B cell (primary cell): Measurements from ENCODE around the gene HYAL1. TPM values are rescaled to one million over a fixed set of nuclear protein-coding genes. Genes with fewer than 3 reads are reported as not detected.

Experiments
- ATAC-seq: fragments of 200-7000 bp; cut with Tn5 transposase; one replicate; pipeline ENCODE4 v1.10.0; 2021; ENCODE audit warnings: low read depth, mild to moderate bottlenecking, moderate number of reproducible peaks, moderate library complexity
- CTCF ChIA-PET: fragments of 350-600 bp; sonication (Branson Sonifier 250); formaldehyde crosslinking; loops from one replicate; lab custom pipeline; 2021; ENCODE audit warnings: antibody characterized with exemption, inconsistent platforms; lab: Charles Lee
- POLR2A ChIA-PET: fragments of 350-600 bp; sonication (Branson Sonifier 250); formaldehyde crosslinking; loops from one replicate; lab custom pipeline; 2021; ENCODE audit warnings: antibody characterized with exemption; lab: Charles Lee
- DNase-seq: peaks from one replicate; pipeline ENCODE4 v3.0.0; 2013
- H2AFZ ChIP-seq: 2 replicates; pipeline ENCODE4 v1.6.1; 2012; ENCODE audit warnings: mild to moderate bottlenecking, low read depth, low read length; ENCODE audit not compliant: insufficient read depth, poor library complexity, severe bottlenecking
- H3K27ac ChIP-seq, 2 donors: 1 replicate in 1 of 2; 2 replicates in 1 of 2; pipeline ENCODE4 v1.5.1; 2012 to 2013; ENCODE audit warnings: low read length in 2 of 2, mild to moderate bottlenecking in 2 of 2, moderate library complexity in 1 of 2
- H3K27me3 ChIP-seq, 4 experiments: fragments of 200-600 bp in 1 of 4; sonication (generic) in 1 of 4; replicated peaks in 1 of 4; 1 replicate in 2 of 4; 2 replicates in 2 of 4; pipeline versions ENCODE4 v1.6.1 to v1.7.0; 2013 to 2016; ENCODE audit warnings: low read length in 3 of 4, mild to moderate bottlenecking in 2 of 4, mixed read lengths in 1 of 4, moderate library complexity in 1 of 4; ENCODE audit not compliant: insufficient read depth in 4 of 4, control insufficient read depth in 3 of 4; ENCODE audit errors: control extremely low read depth in 1 of 4
- H3K36me3 ChIP-seq, 2 experiments: replicated peaks in 1 of 2; 1 replicate in 1 of 2; 2 replicates in 1 of 2; pipeline versions ENCODE4 v1.6.1 to v1.7.1; 2013; ENCODE audit warnings: low read length in 1 of 2; ENCODE audit not compliant: insufficient read depth in 2 of 2, control insufficient read depth in 1 of 2; ENCODE audit errors: control extremely low read depth in 1 of 2, extremely low read depth in 1 of 2
- H3K4me1 ChIP-seq, 2 donors: fragments of 200-600 bp in 1 of 2; sonication (generic) in 1 of 2; 1 replicate in 1 of 2; 2 replicates in 1 of 2; pipeline versions ENCODE4 v1.5.1 to v1.6.1; 2013 to 2017; ENCODE audit warnings: low read length in 2 of 2; ENCODE audit not compliant: control insufficient read depth in 2 of 2, insufficient read depth in 2 of 2
- H3K4me2 ChIP-seq: replicated peaks from 2 replicates; pipeline ENCODE3; 2012; ENCODE audit warnings: mild to moderate bottlenecking, low read depth, low read length; ENCODE audit not compliant: poor library complexity, severe bottlenecking
- H3K4me3 ChIP-seq, 5 experiments: fragments of 200-600 bp in 1 of 5; sonication (generic) in 1 of 5; 1 replicate in 3 of 5; 2 replicates in 2 of 5; pipeline versions ENCODE4 v1.5.1 to v1.7.0; 2011 to 2016; ENCODE audit warnings: low read length in 4 of 5, mild to moderate bottlenecking in 4 of 5, low read depth in 2 of 5, control low read depth in 1 of 5, moderate library complexity in 1 of 5; ENCODE audit not compliant: insufficient read depth in 1 of 5; ENCODE audit errors: control extremely low read depth in 1 of 5, extremely low read depth in 1 of 5
- H3K79me2 ChIP-seq: fragments of 200-600 bp; sonication (generic); one replicate; pipeline ENCODE4 v1.6.0; 2016; ENCODE audit warnings: low read length; ENCODE audit not compliant: control insufficient read depth, insufficient read depth
- H3K9ac ChIP-seq: fragments of 200-600 bp; sonication (generic); 2 replicates; pipeline ENCODE4 v1.6.1; 2017; ENCODE audit warnings: mild to moderate bottlenecking, low read length, moderate library complexity
- H3K9me3 ChIP-seq, 3 donors: one replicate each; pipeline versions ENCODE4 v1.6.1 to v1.7.1; 2013; ENCODE audit warnings: low read length in 2 of 3; ENCODE audit not compliant: control insufficient read depth in 2 of 3, insufficient read depth in 1 of 3; ENCODE audit errors: control extremely low read depth in 1 of 3
- H4K20me1 ChIP-seq: 2 replicates; pipeline ENCODE4 v1.6.0; 2012; ENCODE audit warnings: mild to moderate bottlenecking, low read length; ENCODE audit not compliant: insufficient read depth, control insufficient read depth, poor library complexity, severe bottlenecking
- H3K27ac Mint-ChIP-seq: one replicate; pipeline ENCODE4 v1.8.0; 2021; ENCODE audit warnings: mixed read lengths
- H3K27me3 Mint-ChIP-seq: one replicate; pipeline ENCODE4 v1.8.0; 2021; ENCODE audit warnings: mixed read lengths
- H3K4me1 Mint-ChIP-seq: one replicate; pipeline ENCODE4 v1.8.0; 2021; ENCODE audit warnings: mixed read lengths
- H3K4me3 Mint-ChIP-seq: one replicate; pipeline ENCODE4 v1.8.0; 2021; ENCODE audit warnings: mixed read lengths
- H3K9me3 Mint-ChIP-seq: one replicate; pipeline ENCODE4 v1.8.0; 2022; ENCODE audit warnings: mixed read lengths; ENCODE audit not compliant: insufficient read depth
- EZH2 ChIP-seq: IDR thresholded peaks from 2 replicates; pipeline ENCODE4 v1.6.1; 2012; ENCODE audit warnings: borderline replicate concordance, low read depth, mild to moderate bottlenecking, moderate library complexity, low read length; ENCODE audit not compliant: insufficient read depth, poor library complexity, severe bottlenecking
- WGBS: methylation state at CpG from one replicate; pipeline ENCODE4 v1.1.5; 2013; ENCODE audit warnings: missing lambda C conversion rate; ENCODE audit not compliant: insufficient coverage; 5-methylcytosine and 5-hydroxymethylcytosine counted together
- intact Hi-C: fragments of 100-400 bp; cut with micrococcal nuclease; formaldehyde crosslinking; loops from one replicate; pipeline ENCODE4 v1.10.0; 2022
- polyA plus RNA-seq: library from polyadenylated mRNA; depleted of rRNA; stranded (reverse); fragments of >200 nt; gene quantifications from 2 replicates; pipeline ENCODE4 v1.2.3, GENCODE V29; 2012
- total RNA-seq, 2 donors: library from RNA; stranded (reverse); fragments of 120-200 nt in 1 of 2; gene quantifications; 1 replicate in 1 of 2; 2 replicates in 1 of 2; pipeline versions ENCODE4 v1.2.3 to v1.2.4, GENCODE V29; 2013 to 2022
- TF ChIP-seq, protein P1 (sequence below): fragments of 200-600 bp; IDR thresholded peaks from one replicate; pipeline ENCODE4 v1.8.0; 2022; ENCODE audit warnings: antibody characterized with exemption, mild to moderate bottlenecking

HYAL1 gene
- total and polyA plus RNA-seq, 2 donors (not counting 1 experiment from before 2014, with no cell fraction given): 0.12 to 0.30 TPM

DNA sequence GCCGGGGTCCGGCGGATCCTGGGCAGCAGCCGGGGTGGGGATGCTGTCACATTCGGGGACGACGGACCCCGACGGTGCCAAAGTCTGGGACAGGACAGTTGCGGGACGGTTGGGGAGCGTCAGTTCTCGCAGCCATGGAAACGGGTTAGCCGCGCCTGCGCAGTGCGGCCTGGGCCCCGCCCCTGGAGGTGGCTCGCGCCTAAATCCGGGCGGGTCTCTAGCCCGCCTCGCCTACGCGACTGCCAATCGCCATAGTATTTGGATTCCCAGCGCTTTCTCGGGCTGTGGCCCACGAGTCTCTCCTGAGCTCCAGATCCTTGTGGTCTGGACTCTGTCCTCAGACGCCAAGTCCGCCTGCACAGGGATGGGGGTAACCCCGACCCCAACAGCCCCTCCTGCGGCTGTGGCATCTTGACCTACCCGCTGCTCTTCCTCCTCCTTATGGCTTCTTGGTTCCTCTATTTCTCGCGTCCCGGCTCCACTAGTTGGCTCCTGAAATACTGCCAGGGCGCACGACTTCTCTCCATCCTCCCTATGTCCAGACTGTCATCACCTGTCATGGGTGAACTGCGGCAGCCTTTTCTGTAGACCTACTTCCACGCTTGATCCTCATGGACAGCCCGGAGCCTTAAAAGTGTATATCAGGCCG is 42.3 kb upstream of the HYAL1 start, which contains the start of gene ZMYND10:
Gene ZMYND10 (minus strand): TSS at position 147 of the 649 bp plus-strand sequence. CDS start 153 bp downstream, outside the sequence.
- Histone ChIP-seq H3K36me3 (peaks cover 0 to 19% of the 10 kb centered on the region in 2 experiments), H3K79me2 (peaks cover 37% of the 10 kb centered on the region), H3K4me2 (peak within 1 kb of the TSS; percentile 91), H4K20me1 (peaks cover 21% of the 10 kb centered on the region), H3K27ac (no peak within 1 kb of the TSS), H3K27me3 (no peaks in the 10 kb centered on the region), H3K9me3 (no peaks in the 10 kb centered on the region), H2AFZ (peak within 1 kb of the TSS; percentile 62), H3K4me3 (peak within 1 kb of the TSS in 4 of 5 experiments; percentile 18 to 52 (median 36)), H3K9ac (peak within 1 kb of the TSS; percentile 55), H3K4me1 (peaks cover 30 to 54% of the 10 kb centered on the region in 2 donors)
- DNase-seq (peak; percentile 84), ATAC-seq (peak; percentile 26)
- Mint-ChIP-seq H3K27ac (peak within 1 kb of the TSS; percentile 53), H3K9me3 (no peaks in the 10 kb centered on the region), H3K4me1 (peaks cover 48% of the 10 kb centered on the region), H3K27me3 (no peaks in the 10 kb centered on the region), H3K4me3 (peak within 1 kb of the TSS; percentile 77)
- CTCF ChIA-PET: interaction anchor here (0.7 to 4.0 kb wide), 5 partner anchors 12 to 247 kb away, joined by 3 to 27 read pairs (median 3); partner anchors contain the start of gene TMEM115
- POLR2A ChIA-PET: interaction anchor here (1.0 to 1.6 kb wide), 3 partner anchors 8 to 53 kb away, joined by 4 to 8 read pairs (median 8); partner anchors contain the start of genes IFRD2 and TMEM115
- WGBS: 11% methylated on average over 45 of the region's 45 CpGs
- intact Hi-C loops: loop anchor here (1.0 to 5.0 kb wide), 2 partner anchors 8 to 267 kb away; partner anchors contain the start of gene CISH
- TF ChIP-seq, protein P1, sequence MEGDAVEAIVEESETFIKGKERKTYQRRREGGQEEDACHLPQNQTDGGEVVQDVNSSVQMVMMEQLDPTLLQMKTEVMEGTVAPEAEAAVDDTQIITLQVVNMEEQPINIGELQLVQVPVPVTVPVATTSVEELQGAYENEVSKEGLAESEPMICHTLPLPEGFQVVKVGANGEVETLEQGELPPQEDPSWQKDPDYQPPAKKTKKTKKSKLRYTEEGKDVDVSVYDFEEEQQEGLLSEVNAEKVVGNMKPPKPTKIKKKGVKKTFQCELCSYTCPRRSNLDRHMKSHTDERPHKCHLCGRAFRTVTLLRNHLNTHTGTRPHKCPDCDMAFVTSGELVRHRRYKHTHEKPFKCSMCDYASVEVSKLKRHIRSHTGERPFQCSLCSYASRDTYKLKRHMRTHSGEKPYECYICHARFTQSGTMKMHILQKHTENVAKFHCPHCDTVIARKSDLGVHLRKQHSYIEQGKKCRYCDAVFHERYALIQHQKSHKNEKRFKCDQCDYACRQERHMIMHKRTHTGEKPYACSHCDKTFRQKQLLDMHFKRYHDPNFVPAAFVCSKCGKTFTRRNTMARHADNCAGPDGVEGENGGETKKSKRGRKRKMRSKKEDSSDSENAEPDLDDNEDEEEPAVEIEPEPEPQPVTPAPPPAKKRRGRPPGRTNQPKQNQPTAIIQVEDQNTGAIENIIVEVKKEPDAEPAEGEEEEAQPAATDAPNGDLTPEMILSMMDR: no peak
- no peak for TF ChIP-seq EZH2
